Retinal pigment epithelial cell (primary cell): ENCODE measurements around the gene KLHDC8A.

Experiments used
- DNase-seq: peaks from one replicate; pipeline ENCODE4 v3.0.0-alpha.2; 2010; ENCODE audit warnings: low read depth
- H3K4me3 ChIP-seq: 2 replicates; pipeline ENCODE4 v1.5.1; 2011; ENCODE audit warnings: mild to moderate bottlenecking, low read length, control low read depth, moderate library complexity
- CTCF ChIP-seq: conservative IDR thresholded peaks from 2 replicates; pipeline ENCODE4 v1.5.1; 2011; ENCODE audit warnings: low read depth, low read length, control low read depth, inconsistent platforms

Gene KLHDC8A

GRCh38 chr1:205332015-205332791 lies 24.5 kb downstream of the KLHDC8A start:
- H3K4me3 ChIP-seq: no peak overlapping the region
- DNase-seq: no peak
- no peak for TF ChIP-seq CTCF

- DNase-seq: no peak
- H3K4me3 ChIP-seq: no peak overlapping the region
- TF ChIP-seq CTCF: no peak
Measured at GRCh38 chr1:205330150-205330549, 26.6 kb downstream of the KLHDC8A start.

GRCh38 chr1:205329719-205330118 lies 27.0 kb downstream of the KLHDC8A start:
- no peak overlapping the region for H3K4me3 ChIP-seq
- no peak for DNase-seq
- TF ChIP-seq CTCF: no peak

GRCh38 chr1:205328476-205328875 lies 28.2 kb downstream of the KLHDC8A start:
- DNase-seq: peak; percentile 89
- no peak overlapping the region for H3K4me3 ChIP-seq
- TF ChIP-seq CTCF: no peak

- no peak overlapping the region for H3K4me3 ChIP-seq
- no peak for TF ChIP-seq CTCF
- peak; percentile 54 for DNase-seq
Measured at GRCh38 chr1:205326812-205327466, 29.8 kb downstream of the KLHDC8A start.

GRCh38 chr1:205325334-205325884 lies 31.3 kb downstream of the KLHDC8A start:
- TF ChIP-seq CTCF: peak; percentile 85
- H3K4me3 ChIP-seq: no peak overlapping the region
- no peak for DNase-seq
